ENCODE data around the gene TRIM41.

Gene TRIM41

DNA sequence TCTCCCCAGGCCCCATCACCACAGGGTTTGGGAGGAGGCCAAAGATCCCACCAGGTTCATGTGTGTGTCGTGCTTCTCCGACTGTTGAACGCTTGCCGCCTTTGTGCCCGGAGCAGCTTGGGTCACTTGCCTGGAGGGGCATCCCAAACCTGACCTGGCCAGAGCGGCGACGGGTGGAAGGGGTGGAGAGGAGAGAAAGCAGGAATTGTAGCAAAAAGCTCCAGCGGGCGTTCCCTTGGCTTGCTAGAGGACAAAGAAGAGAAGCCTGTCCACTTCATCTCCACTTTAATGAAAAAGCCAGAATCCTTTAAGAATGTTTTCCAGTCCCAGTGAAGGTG, 2.9 kb upstream of the TRIM41 start:
- Histone ChIP-seq H3K4me3 (no peak overlapping the region), H3K4me2 (no peak overlapping the region), H3K27ac (no peak overlapping the region), H3K36me3 (no peaks in the 10 kb centered on the region), H3K4me1 (peaks cover 32 to 53% (median 45%) of the 10 kb centered on the region in 10 experiments), H3K27me3 (peaks cover 6 to 26% (median 22%) of the 10 kb centered on the region in 11 experiments; a peak in 20 of 22 replicates), H3K9me3 (replicated peaks in 1 of 11) (no peaks in the 10 kb centered on the region), H3K9ac (no peak overlapping the region), H4K20me1 (peaks cover 0 to 9% (median 0%) of the 10 kb centered on the region in 11 experiments; a peak in 4 of 22 replicates)
- no peak for TF ChIP-seq Cebpa-rat (IDR thresholded peaks at IDR 0.05)

- TF ChIP-seq Cebpa-rat (IDR thresholded peaks at IDR 0.05): no peak
- peak overlapping the region in 3 of 11 experiments; percentile 94 to 99 (median 98); a peak in 7 of 22 replicates for H3K27ac ChIP-seq
These were observed 1.8 kb upstream of the TRIM41 start for GRCh38 chr5:181221105-181221791.

GRCh38 chr5:181221792-181222629, 1.1 kb upstream of the TRIM41 start:
- Histone ChIP-seq H3K9me3 (replicated peaks in 1 of 11) (no peaks in the 10 kb centered on the region), H3K36me3 (peaks cover 0 to 8% (median 3%) of the 10 kb centered on the region in 11 experiments; a peak in 17 of 22 replicates), H3K4me2 (peak overlapping the region; percentile 81 to 98 (median 93)), H3K4me1 (peaks cover 37 to 59% (median 49%) of the 10 kb centered on the region in 10 experiments), H3K27ac (peak overlapping the region; percentile 92 to 99 (median 97)), H4K20me1 (peaks cover 0 to 9% (median 0%) of the 10 kb centered on the region in 11 experiments; a peak in 4 of 22 replicates), H3K27me3 (peaks cover 0 to 14% (median 10%) of the 10 kb centered on the region in 11 experiments; a peak in 15 of 22 replicates), H3K4me3 (peak overlapping the region; percentile 67 to 87 (median 80)), H3K9ac (peak overlapping the region; percentile 91 to 99 (median 95))
- no peak for TF ChIP-seq Cebpa-rat (IDR thresholded peaks at IDR 0.05)

More at GRCh38 chr5:181221105-181221791, 1.8 kb upstream of the TRIM41 start:
- Histone ChIP-seq H3K27me3 (peaks cover under 1 to 20% (median 17%) of the 10 kb centered on the region in 11 experiments; a peak in 20 of 22 replicates), H4K20me1 (peaks cover 0 to 9% (median 0%) of the 10 kb centered on the region in 11 experiments; a peak in 4 of 22 replicates), H3K4me1 (peaks cover 38 to 59% (median 51%) of the 10 kb centered on the region in 10 experiments), H3K9ac (peak overlapping the region in 1 of 11 experiments; percentile 95; a peak in 1 of 22 replicates), H3K4me3 (peak overlapping the region in 4 of 10 experiments; percentile 69 to 80 (median 76); a peak in 5 of 20 replicates), H3K9me3 (replicated peaks in 1 of 11) (no peaks in the 10 kb centered on the region), H3K36me3 (peaks cover 0 to under 1% (median 0%) of the 10 kb centered on the region in 11 experiments; a peak in 1 of 22 replicates), H3K4me2 (peak overlapping the region; percentile 81 to 98 (median 93); a peak in 17 of 22 replicates)

GRCh38 chr5:181222630-181223057, 437 bp upstream of the TRIM41 start:
- no peak for TF ChIP-seq Cebpa-rat (IDR thresholded peaks at IDR 0.05)

DNA sequence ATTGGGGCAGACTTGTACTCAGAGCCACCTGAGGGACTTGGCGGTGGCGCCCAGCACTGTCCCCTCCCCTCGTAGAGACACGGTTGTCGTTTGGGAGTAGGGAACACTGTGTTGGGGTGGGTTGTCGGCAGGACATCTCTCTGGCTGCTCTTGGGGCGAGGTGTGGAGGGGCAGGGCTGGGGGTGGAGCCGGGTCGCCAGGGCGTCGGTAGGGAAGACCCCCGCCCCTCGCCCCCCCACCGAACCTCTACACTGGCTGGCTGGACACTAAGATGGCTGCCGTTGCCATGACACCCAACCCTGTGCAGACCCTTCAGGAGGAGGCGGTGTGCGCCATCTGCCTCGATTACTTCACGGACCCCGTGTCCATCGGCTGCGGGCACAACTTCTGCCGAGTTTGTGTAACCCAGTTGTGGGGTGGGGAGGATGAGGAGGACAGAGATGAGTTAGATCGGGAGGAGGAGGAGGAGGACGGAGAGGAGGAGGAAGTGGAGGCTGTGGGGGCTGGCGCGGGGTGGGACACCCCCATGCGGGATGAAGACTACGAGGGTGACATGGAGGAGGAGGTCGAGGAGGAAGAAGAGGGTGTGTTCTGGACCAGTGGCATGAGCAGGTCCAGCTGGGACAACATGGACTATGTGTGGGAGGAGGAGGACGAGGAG, 778 bp downstream of the TRIM41 start:
- H3K27me3 ChIP-seq: no peaks in the 10 kb centered on the region
- H3K9me3 ChIP-seq (replicated peaks in 1 of 11): no peaks in the 10 kb centered on the region
- peak overlapping the region; percentile 92 to 99 (median 97) for H3K27ac ChIP-seq
- peak overlapping the region; percentile 81 to 97 (median 95) for H3K4me2 ChIP-seq
- H3K36me3 ChIP-seq: peaks cover 7 to 24% (median 17%) of the 10 kb centered on the region in 11 experiments; a peak in 20 of 22 replicates
- peaks cover 32 to 51% (median 41%) of the 10 kb centered on the region in 10 experiments for H3K4me1 ChIP-seq
- no peak for TF ChIP-seq Cebpa-rat (IDR thresholded peaks at IDR 0.05)
- H4K20me1 ChIP-seq: no peaks in the 10 kb centered on the region
- peak overlapping the region; percentile 67 to 87 (median 80) for H3K4me3 ChIP-seq
- H3K9ac ChIP-seq: peak overlapping the region; percentile 91 to 99 (median 95)

More at GRCh38 chr5:181222630-181223057, 437 bp upstream of the TRIM41 start:
- Histone ChIP-seq H4K20me1 (peaks cover 0 to 3% (median 0%) of the 10 kb centered on the region in 11 experiments; a peak in 4 of 22 replicates), H3K27ac (peak overlapping the region; percentile 92 to 99 (median 97)), H3K27me3 (peaks cover 0 to 7% (median 4%) of the 10 kb centered on the region in 11 experiments; a peak in 13 of 22 replicates), H3K36me3 (peaks cover 4 to 14% (median 10%) of the 10 kb centered on the region in 11 experiments; a peak in 20 of 22 replicates), H3K4me1 (peaks cover 32 to 53% (median 44%) of the 10 kb centered on the region in 10 experiments), H3K4me2 (peak overlapping the region; percentile 81 to 98 (median 93)), H3K9ac (peak overlapping the region; percentile 91 to 99 (median 95)), H3K9me3 (replicated peaks in 1 of 11) (no peaks in the 10 kb centered on the region), H3K4me3 (peak overlapping the region; percentile 67 to 87 (median 80))

DNA sequence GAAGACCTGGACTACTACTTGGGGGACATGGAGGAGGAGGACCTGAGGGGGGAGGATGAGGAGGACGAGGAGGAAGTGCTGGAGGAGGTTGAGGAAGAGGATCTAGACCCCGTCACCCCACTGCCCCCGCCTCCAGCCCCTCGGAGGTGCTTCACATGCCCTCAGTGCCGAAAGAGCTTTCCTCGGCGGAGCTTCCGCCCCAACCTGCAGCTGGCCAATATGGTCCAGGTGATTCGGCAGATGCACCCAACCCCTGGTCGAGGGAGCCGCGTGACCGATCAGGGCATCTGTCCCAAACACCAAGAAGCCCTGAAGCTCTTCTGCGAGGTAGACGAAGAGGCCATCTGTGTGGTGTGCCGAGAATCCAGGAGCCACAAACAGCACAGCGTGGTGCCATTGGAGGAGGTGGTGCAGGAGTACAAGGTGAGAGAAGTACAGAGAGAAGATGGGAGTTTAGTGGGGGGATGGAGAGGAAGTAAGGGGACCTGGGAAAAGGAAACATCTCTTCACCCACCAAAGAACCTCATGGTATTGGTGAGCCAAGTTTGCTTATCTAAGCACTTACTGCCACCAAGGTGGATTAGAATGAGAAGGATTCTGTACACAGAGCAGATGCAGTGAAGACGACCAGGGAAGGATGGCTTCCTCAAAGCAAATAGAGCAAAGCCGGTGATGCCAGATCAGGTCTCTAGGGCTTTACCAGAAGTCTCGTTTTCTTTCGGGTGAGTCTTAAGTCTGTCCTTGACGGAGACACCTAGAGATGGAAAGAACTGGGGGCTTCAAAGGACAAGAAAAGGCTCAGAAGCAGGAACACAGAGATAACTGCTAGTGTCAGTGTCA, 1.5 kb downstream of the TRIM41 start:
- Histone ChIP-seq H3K9me3 (replicated peaks in 1 of 11) (no peaks in the 10 kb centered on the region), H3K9ac (peak overlapping the region; percentile 91 to 99 (median 95); a peak in 21 of 22 replicates), H3K36me3 (peaks cover 7 to 29% (median 18%) of the 10 kb centered on the region in 11 experiments; a peak in 20 of 22 replicates), H4K20me1 (peaks cover 0 to 5% (median 0%) of the 10 kb centered on the region in 11 experiments; a peak in 3 of 22 replicates), H3K27ac (peak overlapping the region in 10 of 11 experiments; percentile 94 to 99 (median 98); a peak in 19 of 22 replicates), H3K27me3 (no peaks in the 10 kb centered on the region), H3K4me1 (peaks cover 40 to 59% (median 48%) of the 10 kb centered on the region in 10 experiments), H3K4me2 (peak overlapping the region; percentile 81 to 97 (median 95)), H3K4me3 (peak overlapping the region; percentile 67 to 87 (median 80))
- no peak for TF ChIP-seq Cebpa-rat (IDR thresholded peaks at IDR 0.05)

DNA sequence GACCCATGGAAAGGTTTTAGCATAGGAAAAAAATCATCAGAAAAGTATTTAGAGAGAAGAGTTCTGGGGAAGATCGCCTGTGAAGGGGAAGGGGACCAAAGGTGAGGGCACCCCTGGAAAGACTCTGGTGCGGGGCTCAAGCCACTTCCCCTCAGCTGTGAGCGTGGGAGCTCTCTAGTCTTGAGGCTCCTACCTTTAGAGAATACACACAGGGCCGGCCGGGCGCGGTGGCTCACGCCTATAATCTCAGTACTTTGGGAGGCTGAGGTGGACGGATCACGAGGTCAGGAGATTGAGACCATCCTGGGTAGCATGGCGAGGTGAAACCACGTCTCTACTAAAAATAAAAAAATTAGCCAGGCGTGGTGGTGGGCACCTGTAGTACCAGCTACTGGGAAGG, 6.9 kb downstream of the TRIM41 start:
- Histone ChIP-seq H3K4me1 (peaks cover 33 to 69% (median 50%) of the 10 kb centered on the region in 10 experiments), H3K4me2 (peak overlapping the region; percentile 23 to 91 (median 69); a peak in 21 of 22 replicates), H4K20me1 (peaks cover 0 to 53% (median 46%) of the 10 kb centered on the region in 11 experiments; a peak in 20 of 22 replicates), H3K9ac (peak overlapping the region in 4 of 11 experiments; percentile 23 to 51 (median 45); a peak in 4 of 22 replicates), H3K36me3 (peaks cover 46 to 76% (median 58%) of the 10 kb centered on the region in 11 experiments), H3K9me3 (replicated peaks in 1 of 11) (no peaks in the 10 kb centered on the region), H3K4me3 (no peak overlapping the region), H3K27me3 (no peaks in the 10 kb centered on the region), H3K27ac (peak overlapping the region in 4 of 11 experiments; percentile 21 to 48 (median 34); a peak in 6 of 22 replicates)
- TF ChIP-seq Cebpa-rat (IDR thresholded peaks at IDR 0.05): no peak

Measured in BLaER1 treated with 17β-estradiol and CSF1 and Interleukin-3, amounts not matched to agents 10 nM and 100 nM (cell line).